ENCODE data around the gene RRAGC. TPM values are rescaled to one million over a fixed set of nuclear protein-coding genes. Genes with fewer than 3 reads are reported as not detected.

The RRAGC gene
- total and polyA plus RNA-seq, 2 donors (not counting 3 experiments of a cell fraction or from before 2014, with no cell fraction given) = 24.1 to 40.1 TPM

- Histone ChIP-seq H3K9me3 (replicated peaks; ENCODE audit: control insufficient read depth, insufficient read depth, low read length) (no peaks in the 10 kb centered on the region), H3K4me1 (ENCODE audit: control insufficient read depth, extremely low read depth, insufficient read depth, low read length) (no peaks in the 10 kb centered on the region), H3K36me3 (ENCODE audit: control insufficient read depth in 2 of 2, extremely low read depth in 1 of 2, insufficient read depth in 2 of 2, low read length in 2 of 2) (no peaks in the 10 kb centered on the region), H2AFZ (ENCODE audit: low read depth, low read length) (no peak overlapping the region), H3K27me3 (ENCODE audit: control insufficient read depth in 2 of 2, insufficient read depth in 2 of 2, low read length in 2 of 2) (peaks cover 9 to 11% of the 10 kb centered on the region in 2 experiments), H3K9ac (replicated peaks; ENCODE audit: extremely low read depth, insufficient read depth, low read length) (no peak overlapping the region), H3K4me2 (ENCODE audit: insufficient read depth, low read length) (no peak overlapping the region), H4K20me1 (replicated peaks; ENCODE audit: control insufficient read depth, extremely low read depth, insufficient read depth, low read length) (no peaks in the 10 kb centered on the region), H3K9me1 (replicated peaks; ENCODE audit: control insufficient read depth, extremely low read depth, insufficient read depth, low read length) (no peaks in the 10 kb centered on the region), H3K4me3 (replicated peaks in 1 of 3; ENCODE audit: insufficient read depth in 1 of 3, low read depth in 1 of 3, low read length in 3 of 3) (no peak overlapping the region), H3K79me2 (ENCODE audit: control insufficient read depth, insufficient read depth, low read length) (no peaks in the 10 kb centered on the region), H3K27ac (ENCODE audit: insufficient read depth, low read depth, low read length) (no peak overlapping the region)
- BruUV-seq (replicated peaks) = no TSS peak
- intact Hi-C loops (cut with micrococcal nuclease) = loop anchor here (5.0 kb wide), 1 partner anchor 62 kb away; no protein-coding TSS in a partner anchor
- CTCF ChIA-PET = no interaction called here
- POLR2A ChIA-PET = no interaction called here
- dilution Hi-C loops (cut with MboI; ENCODE audit: extremely low pct_ligation_motif_present, low sequenced_read_pairs) = no loop called here
- DNase-seq (ENCODE audit: low read depth, low spot score) (no peak), FAIRE-seq (no peak)
- TF ChIP-seq CTCF (IDR thresholded peaks at IDR 0.05; ENCODE audit: extremely low read depth in 1 of 2, insufficient read depth in 1 of 2, low read depth in 1 of 2, low read length in 2 of 2) (no peak), JUN (IDR thresholded peaks at IDR 0.05; ENCODE audit: borderline replicate concordance, insufficient read depth, insufficient read length, low read depth) (no peak), FOS (IDR thresholded peaks at IDR 0.05; ENCODE audit: borderline replicate concordance, insufficient read depth, low read length) (no peak)
Observed at GRCh38 chr1:38789498-38790169, 69.9 kb downstream of the RRAGC start.

All from endothelial cell of umbilical vein (primary cell).